ENCODE measurements around the gene FOXN3. TPM values are rescaled to one million over a fixed set of nuclear protein-coding genes. Genes with fewer than 3 reads are reported as not detected.

Gene FOXN3
- polyA plus RNA-seq, 3 donors, result 38.7 to 57.4 (median 42.0) TPM

DNA sequence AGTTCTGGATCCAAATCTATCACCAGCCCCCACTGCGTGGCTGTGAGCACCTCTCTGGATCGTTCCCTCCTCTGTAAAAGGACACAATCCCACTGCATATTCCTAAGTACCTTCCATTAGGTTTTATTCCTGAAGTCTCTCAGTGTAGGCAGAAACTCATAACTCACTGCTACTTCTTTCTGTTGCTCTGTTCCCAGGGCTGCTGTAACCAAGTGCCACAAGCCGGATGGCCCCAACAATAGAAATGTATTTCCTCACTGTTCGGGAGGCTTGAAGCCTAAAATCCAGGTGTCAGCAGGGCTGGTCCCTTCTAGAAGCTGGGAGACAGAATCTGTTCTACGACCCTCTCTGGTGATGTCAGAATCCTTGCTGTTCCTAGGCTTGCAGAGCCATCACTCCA lies 24.9 kb downstream of the FOXN3 start:
- no peak overlapping the region for H3K9ac ChIP-seq (ENCODE audit: insufficient read depth, low read length, poor library complexity, severe bottlenecking)
- Mint-ChIP-seq H3K27ac (peak overlapping the region in 6 of 7 donors; percentile 11 to 88 (median 62)), H3K36me3 (peaks cover 29 to 44% of the 10 kb centered on the region in 2 donors), H3K4me1 (peaks cover 29% of the 10 kb centered on the region), H3K9me3 (peaks cover 0 to 1% (median 0%) of the 10 kb centered on the region in 7 donors), H3K4me3 (no peak overlapping the region), H3K27me3 (ENCODE audit: low read depth in 3 of 3) (no peaks in the 10 kb centered on the region)
- H3K4me1 ChIP-seq (ENCODE audit: control insufficient read depth in 1 of 2, insufficient read depth in 2 of 2, low read length in 2 of 2), result peaks cover 10% of the 10 kb centered on the region in 2 donors
- DNase-seq, result no peak
- H2AFZ ChIP-seq (ENCODE audit: insufficient read depth, low read depth, low read length, poor library complexity, severe bottlenecking), result no peak overlapping the region
- peaks cover 99% of the 10 kb centered on the region for H4K20me1 ChIP-seq (ENCODE audit: insufficient read depth, low read length)
- 73% methylated on average over 4 of the region's 5 CpGs for WGBS (ENCODE audit: insufficient coverage)
- peaks cover 12 to 37% of the 10 kb centered on the region in 2 donors for H3K36me3 ChIP-seq (replicated peaks in 1 of 2; ENCODE audit: control insufficient read depth in 1 of 2, insufficient read depth in 2 of 2, low read length in 2 of 2)
- intact Hi-C loops (cut with micrococcal nuclease), result no loop called here
- no peaks in the 10 kb centered on the region for H3K9me3 ChIP-seq (replicated peaks in 1 of 2; ENCODE audit: control insufficient read depth in 1 of 2, insufficient read depth in 1 of 2, low read length in 2 of 2)
- no peak overlapping the region for H3K4me2 ChIP-seq (replicated peaks; ENCODE audit: extremely low read depth, low read length, poor library complexity, severe bottlenecking)
- no peak for TF ChIP-seq CTCF (IDR thresholded peaks at IDR 0.05)
- no peaks in the 10 kb centered on the region for H3K27me3 ChIP-seq (ENCODE audit: control insufficient read depth in 2 of 2, insufficient read depth in 2 of 2, low read length in 2 of 2)
- H3K79me2 ChIP-seq (ENCODE audit: insufficient read depth, low read length), result peaks cover 97% of the 10 kb centered on the region
- no peak overlapping the region for H3K4me3 ChIP-seq (replicated peaks in 1 of 3; ENCODE audit: low read depth in 2 of 3, low read length in 3 of 3)
- no peak overlapping the region for H3K27ac ChIP-seq (ENCODE audit: low read depth in 1 of 2, low read length in 2 of 2)

DNA sequence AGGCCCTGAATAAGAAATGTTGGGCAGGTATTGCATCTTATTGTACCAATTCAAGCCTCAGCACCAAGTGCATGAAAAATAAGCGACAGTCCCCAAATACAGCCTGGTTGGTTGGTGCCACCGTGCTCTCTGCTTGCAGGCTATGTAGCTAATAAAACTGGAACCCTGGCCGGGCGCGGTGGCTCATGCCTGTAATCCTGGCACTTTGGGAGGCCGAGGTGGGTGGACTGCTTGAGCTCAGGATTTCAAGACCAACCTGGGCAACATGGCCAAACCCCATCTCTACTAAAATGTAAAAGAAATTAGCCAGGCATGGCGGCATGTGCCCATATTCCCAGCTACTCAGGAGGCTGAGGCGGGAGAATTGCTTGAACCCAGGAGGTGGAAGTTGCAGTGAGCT lies 25.5 kb downstream of the FOXN3 start:
- no peak for DNase-seq
- no peaks in the 10 kb centered on the region for H3K27me3 Mint-ChIP-seq (ENCODE audit: low read depth in 3 of 3)
- peak overlapping the region in 2 of 7 donors; percentile 8 to 64 for H3K27ac Mint-ChIP-seq
- Histone ChIP-seq H3K79me2 (ENCODE audit: insufficient read depth, low read length) (peaks cover 97% of the 10 kb centered on the region), H3K27me3 (ENCODE audit: control insufficient read depth in 2 of 2, insufficient read depth in 2 of 2, low read length in 2 of 2) (no peaks in the 10 kb centered on the region), H3K36me3 (replicated peaks in 1 of 2; ENCODE audit: control insufficient read depth in 1 of 2, insufficient read depth in 2 of 2, low read length in 2 of 2) (peaks cover 12 to 43% of the 10 kb centered on the region in 2 donors), H3K4me3 (replicated peaks in 1 of 3; ENCODE audit: low read depth in 2 of 3, low read length in 3 of 3) (no peak overlapping the region), H3K27ac (ENCODE audit: low read depth in 1 of 2, low read length in 2 of 2) (peak overlapping the region in 1 of 2 donors; percentile 26), H3K9ac (ENCODE audit: insufficient read depth, low read length, poor library complexity, severe bottlenecking) (no peak overlapping the region), H3K4me1 (ENCODE audit: control insufficient read depth in 1 of 2, insufficient read depth in 2 of 2, low read length in 2 of 2) (peaks cover 10% of the 10 kb centered on the region in 2 donors), H2AFZ (ENCODE audit: insufficient read depth, low read depth, low read length, poor library complexity, severe bottlenecking) (no peak overlapping the region), H3K4me2 (replicated peaks; ENCODE audit: extremely low read depth, low read length, poor library complexity, severe bottlenecking) (no peak overlapping the region), H4K20me1 (ENCODE audit: insufficient read depth, low read length) (peaks cover 99% of the 10 kb centered on the region), H3K9me3 (replicated peaks in 1 of 2; ENCODE audit: control insufficient read depth in 1 of 2, insufficient read depth in 1 of 2, low read length in 2 of 2) (no peaks in the 10 kb centered on the region)
- H3K4me1 Mint-ChIP-seq, result peaks cover 29% of the 10 kb centered on the region
- intact Hi-C loops (cut with micrococcal nuclease), result no loop called here
- H3K9me3 Mint-ChIP-seq, result peaks cover 0 to 1% (median 0%) of the 10 kb centered on the region in 7 donors
- no peak overlapping the region for H3K4me3 Mint-ChIP-seq
- no peak for TF ChIP-seq CTCF (IDR thresholded peaks at IDR 0.05)
- peaks cover 28 to 49% of the 10 kb centered on the region in 2 donors for H3K36me3 Mint-ChIP-seq
- 96% methylated on average over 4 of the region's 8 CpGs for WGBS (ENCODE audit: insufficient coverage)

All from CD14-positive monocyte (primary cell).